Measurements from ENCODE around the gene IGSF5. TPM values are rescaled to one million over a fixed set of nuclear protein-coding genes. Genes with fewer than 3 reads are reported as not detected.

Gene IGSF5
- total RNA-seq, 1 experiment from 2014 or later: 0.18 TPM

- Mint-ChIP-seq H3K4me3 (ENCODE audit: unreplicated experiment) (no peak overlapping the region), H3K27me3 (ENCODE audit: insufficient read depth, unreplicated experiment) (no peaks in the 10 kb centered on the region), H3K36me3 (ENCODE audit: insufficient read depth, unreplicated experiment) (no peaks in the 10 kb centered on the region), H3K9me3 (ENCODE audit: unreplicated experiment) (no peaks in the 10 kb centered on the region), H3K27ac (ENCODE audit: unreplicated experiment) (no peak overlapping the region), H3K4me1 (ENCODE audit: low read depth, unreplicated experiment) (no peaks in the 10 kb centered on the region)
- ChIA-PET CTCF (no interaction called here), POLR2A (no interaction called here)
- H3K27me3 ChIP-seq (replicated peaks; ENCODE audit: control insufficient read depth, insufficient read depth, low read length): no peaks in the 10 kb centered on the region
- no TSS peak for BruUV-seq (replicated peaks)
- no peak for DNase-seq
- intact Hi-C loops (cut with micrococcal nuclease; ENCODE audit: unreplicated experiment): no loop called here
- H3K4me1 ChIP-seq: no peaks in the 10 kb centered on the region
- TF ChIP-seq CTCF (IDR thresholded peaks at IDR 0.05; ENCODE audit: insufficient read depth in 1 of 2, low read depth in 1 of 2, low read length in 1 of 2, severe bottlenecking in 1 of 2, unreplicated experiment in 1 of 2): no peak
- no peaks in the 10 kb centered on the region for H3K9me3 ChIP-seq
- H3K4me3 ChIP-seq (ENCODE audit: low read depth, low read length): no peak overlapping the region
- no peaks in the 10 kb centered on the region for H3K36me3 ChIP-seq (ENCODE audit: control insufficient read depth, insufficient read depth, low read length)
Observed at GRCh38 chr21:39843916-39844315, 98.9 kb downstream of the IGSF5 start.

- POLR2A ChIA-PET: no interaction called here
- Histone ChIP-seq H3K4me3 (ENCODE audit: low read depth, low read length) (no peak overlapping the region), H3K4me1 (no peaks in the 10 kb centered on the region), H3K27me3 (replicated peaks; ENCODE audit: control insufficient read depth, insufficient read depth, low read length) (no peaks in the 10 kb centered on the region), H3K9me3 (no peaks in the 10 kb centered on the region), H3K36me3 (ENCODE audit: control insufficient read depth, insufficient read depth, low read length) (no peaks in the 10 kb centered on the region)
- no TSS peak for BruUV-seq (replicated peaks)
- Mint-ChIP-seq H3K4me1 (ENCODE audit: low read depth, unreplicated experiment) (no peaks in the 10 kb centered on the region), H3K27ac (ENCODE audit: unreplicated experiment) (no peak overlapping the region), H3K36me3 (ENCODE audit: insufficient read depth, unreplicated experiment) (no peaks in the 10 kb centered on the region), H3K27me3 (ENCODE audit: insufficient read depth, unreplicated experiment) (no peaks in the 10 kb centered on the region), H3K9me3 (ENCODE audit: unreplicated experiment) (no peaks in the 10 kb centered on the region), H3K4me3 (ENCODE audit: unreplicated experiment) (no peak overlapping the region)
- TF ChIP-seq CTCF (IDR thresholded peaks at IDR 0.05; ENCODE audit: insufficient read depth in 1 of 2, low read depth in 1 of 2, low read length in 1 of 2, severe bottlenecking in 1 of 2, unreplicated experiment in 1 of 2): no peak
- intact Hi-C loops (cut with micrococcal nuclease; ENCODE audit: unreplicated experiment): no loop called here
- DNase-seq: peak in 1 of 2 experiments; percentile 11
- CTCF ChIA-PET: no interaction called here
Observed at GRCh38 chr21:39845571-39846130, 100.7 kb downstream of the IGSF5 start.

GRCh38 chr21:39847877-39848276, 102.9 kb downstream of the IGSF5 start:
- Histone ChIP-seq H3K4me3 (ENCODE audit: low read depth, low read length) (no peak overlapping the region), H3K9me3 (no peaks in the 10 kb centered on the region), H3K4me1 (peaks cover 15% of the 10 kb centered on the region), H3K36me3 (ENCODE audit: control insufficient read depth, insufficient read depth, low read length) (no peaks in the 10 kb centered on the region), H3K27me3 (replicated peaks; ENCODE audit: control insufficient read depth, insufficient read depth, low read length) (no peaks in the 10 kb centered on the region)
- BruUV-seq (replicated peaks): no TSS peak
- DNase-seq: no peak
- H3K36me3 Mint-ChIP-seq (ENCODE audit: insufficient read depth, unreplicated experiment): no peaks in the 10 kb centered on the region
- ChIA-PET CTCF (no interaction called here), POLR2A (no interaction called here)
- TF ChIP-seq CTCF (IDR thresholded peaks at IDR 0.05; ENCODE audit: insufficient read depth in 1 of 2, low read depth in 1 of 2, low read length in 1 of 2, severe bottlenecking in 1 of 2, unreplicated experiment in 1 of 2): no peak
- no peaks in the 10 kb centered on the region for H3K27me3 Mint-ChIP-seq (ENCODE audit: insufficient read depth, unreplicated experiment)
- H3K27ac Mint-ChIP-seq (ENCODE audit: unreplicated experiment): no peak overlapping the region
- intact Hi-C loops (cut with micrococcal nuclease; ENCODE audit: unreplicated experiment): no loop called here
- H3K9me3 Mint-ChIP-seq (ENCODE audit: unreplicated experiment): no peaks in the 10 kb centered on the region
- H3K4me1 Mint-ChIP-seq (ENCODE audit: low read depth, unreplicated experiment): peaks cover 10% of the 10 kb centered on the region
- no peak overlapping the region for H3K4me3 Mint-ChIP-seq (ENCODE audit: unreplicated experiment)

Measured in Caco-2 (cell line).